Inferior parietal cortex (tissue), 1 donor: ENCODE measurements around the gene DCHS1.
"Not testable (repeated sequence)": the region's sequence is repeated elsewhere in the genome, so short reads cannot be mapped to it uniquely, and the experiment has no call there.

Source experiments
- DNase-seq: peaks from one replicate; pipeline ENCODE4 v3.0.0-alpha.2; 2016; ENCODE audit errors: extremely low spot score

DCHS1 gene

GRCh38 chr11:6655790-6656583 is at the start of gene DCHS1:
Gene DCHS1, minus strand, starts transcription at chr11:6655809. Its CDS starts 14,196 bp downstream, at chr11:6641613.
- no peak for DNase-seq

GRCh38 chr11:6703247-6704063 is 47.8 kb upstream of the DCHS1 start:
- peak; percentile 87 for DNase-seq

- not testable (repeated sequence) for DNase-seq
Observed at GRCh38 chr11:6701955-6702354, 46.3 kb upstream of the DCHS1 start.

GRCh38 chr11:6695377-6695776 is 39.8 kb upstream of the DCHS1 start:
- no peak for DNase-seq

GRCh38 chr11:6694229-6694535 is 38.6 kb upstream of the DCHS1 start:
- no peak for DNase-seq

GRCh38 chr11:6693342-6694228 is 38.0 kb upstream of the DCHS1 start:
- no peak for DNase-seq

- DNase-seq = no peak
Observed at GRCh38 chr11:6692128-6692527, 36.5 kb upstream of the DCHS1 start.

- DNase-seq = not testable (repeated sequence)
Observed at GRCh38 chr11:6690431-6691132, 35.0 kb upstream of the DCHS1 start.

- DNase-seq = no peak
Observed at GRCh38 chr11:6687876-6688275, 32.3 kb upstream of the DCHS1 start.

GRCh38 chr11:6686006-6686405 is 30.4 kb upstream of the DCHS1 start:
- no peak for DNase-seq

- not testable (repeated sequence) for DNase-seq
Observed at GRCh38 chr11:6684068-6684467, 28.5 kb upstream of the DCHS1 start.

- DNase-seq = peak; percentile 99
Observed at GRCh38 chr11:6682936-6683861, 27.6 kb upstream of the DCHS1 start, which contains the start of gene MRPL17. Gene MRPL17, minus strand, starts transcription at chr11:6683340. Its CDS starts 44 bp downstream, at chr11:6683296.

GRCh38 chr11:6682591-6682935 is 27.0 kb upstream of the DCHS1 start:
- no peak for DNase-seq

GRCh38 chr11:6681949-6682348 is 26.3 kb upstream of the DCHS1 start:
- no peak for DNase-seq

- no peak for DNase-seq
Observed at GRCh38 chr11:6681505-6681904, 25.9 kb upstream of the DCHS1 start.

GRCh38 chr11:6677018-6677417 is 21.4 kb upstream of the DCHS1 start:
- no peak for DNase-seq

GRCh38 chr11:6674862-6675261 is 19.3 kb upstream of the DCHS1 start:
- DNase-seq = no peak

GRCh38 chr11:6674219-6674597 is 18.6 kb upstream of the DCHS1 start:
- no peak for DNase-seq

GRCh38 chr11:6673523-6674218 is 18.1 kb upstream of the DCHS1 start:
- DNase-seq = no peak

GRCh38 chr11:6671991-6672390 is 16.4 kb upstream of the DCHS1 start:
- DNase-seq = no peak
